Testis (tissue), 3 donors: ENCODE measurements around the gene TNFAIP6. TPM values are rescaled to one million over a fixed set of nuclear protein-coding genes. Genes with fewer than 3 reads are reported as not detected.

Source experiments
- DNase-seq: peaks from one replicate; pipeline ENCODE4 v3.0.0-alpha.2; 2019
- H3K27ac ChIP-seq, 2 donors: fragments of 200-600 bp; sonication (generic); one replicate each; pipeline ENCODE4 v1.5.1; 2019
- H3K27me3 ChIP-seq: fragments of 200-600 bp; sonication (generic); one replicate; pipeline ENCODE4 v1.5.1; 2019
- H3K36me3 ChIP-seq: fragments of 200-600 bp; sonication (generic); one replicate; pipeline ENCODE4 v1.5.1; 2017; ENCODE audit warnings: low read depth; ENCODE audit errors: missing control alignments
- H3K4me1 ChIP-seq: fragments of 200-600 bp; sonication (generic); one replicate; pipeline ENCODE4 v1.5.1; 2019
- H3K4me3 ChIP-seq, 2 donors: fragments of 200-600 bp; sonication (generic); one replicate each; pipeline ENCODE4 v1.5.1; 2017 to 2019
- H3K9me3 ChIP-seq: fragments of 200-600 bp; sonication (generic); one replicate; pipeline ENCODE4 v1.5.1; 2017
- POLR2A ChIP-seq: fragments of 450-650 bp; IDR thresholded peaks from one replicate; pipeline ENCODE4 v1.6.1; 2017; ENCODE audit warnings: antibody characterized with exemption, mild to moderate bottlenecking, moderate library complexity
- WGBS, 2 donors: methylation state at CpG; one replicate each; pipeline ENCODE4 v1.1.5; 2018; 5-methylcytosine and 5-hydroxymethylcytosine counted together
- intact Hi-C: fragments of 100-400 bp; cut with DNase I; formaldehyde crosslinking; loops from one replicate; pipeline ENCODE4 v1.15.1; 2023; ENCODE audit warnings: low total_unique reads
- microRNA-seq, 2 donors: library from miRNA; unstranded; fragments of <30 nt; microRNA quantifications; one replicate each; pipeline ENCODE4, GENCODE V29; 2016; ENCODE audit warnings: borderline number of aligned reads in 2 of 2, borderline replicate concordance in 1 of 2
- polyA plus RNA-seq: library from polyadenylated mRNA; stranded (reverse); fragments of 350-450 nt; fragmentation: Illumina TruSeq; extraction: RNeasy Lipid Tissue Mini Kit (QIAGEN cat#74804); gene quantifications from one replicate; pipeline ENCODE4 v1.2.3, GENCODE V29; 2014; ENCODE audit warnings: low read depth, low replicate concordance; ENCODE audit not compliant: insufficient read depth
- small RNA-seq, 2 donors: library from RNA; depleted of rRNA; stranded (forward); fragments of <200 nt; gene quantifications; one replicate each; pipeline ENCODE3, GENCODE V24; 2016
- total RNA-seq, 2 donors: library from RNA; depleted of rRNA; stranded (reverse); fragments of >200 nt; gene quantifications; one replicate each; pipeline ENCODE4 v1.2.3, GENCODE V29; 2016
- TF ChIP-seq, protein P1 (sequence below), 3 experiments: fragments of 450-650 bp in 2 of 3; fragments of 200-600 bp in 1 of 3; sonication (generic) in 1 of 3; IDR thresholded peaks; one replicate each; pipeline ENCODE4 v1.5.1; 2016 to 2019; ENCODE audit warnings: antibody characterized with exemption in 3 of 3, mild to moderate bottlenecking in 2 of 3, moderate library complexity in 1 of 3

The TNFAIP6 gene
- total and polyA plus RNA-seq, 3 donors from 2014 or later: 3.3 to 26.1 (median 9.4) TPM

DNA sequence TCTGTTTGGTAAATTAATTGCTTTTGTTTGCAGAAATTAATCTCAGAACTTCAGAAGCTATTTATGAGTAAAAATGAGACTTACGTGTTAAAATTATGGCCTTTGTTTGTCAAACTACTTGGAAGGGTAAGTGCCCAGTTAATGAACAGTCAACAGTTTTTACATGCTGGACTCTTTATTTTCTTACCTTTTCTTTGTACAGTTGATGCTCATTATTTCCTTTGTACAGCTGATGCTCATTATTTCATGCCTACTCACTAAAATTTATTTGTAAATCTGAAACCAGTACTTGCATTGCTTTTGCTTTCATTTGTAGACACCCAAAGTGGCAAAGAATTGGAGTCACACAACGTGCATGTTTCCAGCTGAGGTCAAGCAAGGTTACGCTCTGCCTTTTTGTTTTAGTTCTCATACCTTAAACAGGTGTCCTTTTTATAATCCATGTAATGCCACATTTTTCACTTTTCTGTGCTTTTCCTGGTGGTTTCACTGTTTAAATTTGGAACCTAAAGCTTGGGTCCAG, 65.6 kb downstream of the TNFAIP6 start:
- no peaks in the 10 kb centered on the region for H3K36me3 ChIP-seq
- no peak overlapping the region for H3K27ac ChIP-seq
- WGBS, 2 donors: 80 to 86% methylated on average over 3 of the region's 3 CpGs
- no peak overlapping the region for H3K4me3 ChIP-seq
- H3K4me1 ChIP-seq: no peaks in the 10 kb centered on the region
- intact Hi-C loops: no loop called here
- TF ChIP-seq POLR2A: no peak
- TF ChIP-seq, protein P1, sequence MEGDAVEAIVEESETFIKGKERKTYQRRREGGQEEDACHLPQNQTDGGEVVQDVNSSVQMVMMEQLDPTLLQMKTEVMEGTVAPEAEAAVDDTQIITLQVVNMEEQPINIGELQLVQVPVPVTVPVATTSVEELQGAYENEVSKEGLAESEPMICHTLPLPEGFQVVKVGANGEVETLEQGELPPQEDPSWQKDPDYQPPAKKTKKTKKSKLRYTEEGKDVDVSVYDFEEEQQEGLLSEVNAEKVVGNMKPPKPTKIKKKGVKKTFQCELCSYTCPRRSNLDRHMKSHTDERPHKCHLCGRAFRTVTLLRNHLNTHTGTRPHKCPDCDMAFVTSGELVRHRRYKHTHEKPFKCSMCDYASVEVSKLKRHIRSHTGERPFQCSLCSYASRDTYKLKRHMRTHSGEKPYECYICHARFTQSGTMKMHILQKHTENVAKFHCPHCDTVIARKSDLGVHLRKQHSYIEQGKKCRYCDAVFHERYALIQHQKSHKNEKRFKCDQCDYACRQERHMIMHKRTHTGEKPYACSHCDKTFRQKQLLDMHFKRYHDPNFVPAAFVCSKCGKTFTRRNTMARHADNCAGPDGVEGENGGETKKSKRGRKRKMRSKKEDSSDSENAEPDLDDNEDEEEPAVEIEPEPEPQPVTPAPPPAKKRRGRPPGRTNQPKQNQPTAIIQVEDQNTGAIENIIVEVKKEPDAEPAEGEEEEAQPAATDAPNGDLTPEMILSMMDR (IDR thresholded peaks at IDR 0.05): no peak
- no peak for DNase-seq
- H3K9me3 ChIP-seq: no peaks in the 10 kb centered on the region
- H3K27me3 ChIP-seq: no peaks in the 10 kb centered on the region

DNA sequence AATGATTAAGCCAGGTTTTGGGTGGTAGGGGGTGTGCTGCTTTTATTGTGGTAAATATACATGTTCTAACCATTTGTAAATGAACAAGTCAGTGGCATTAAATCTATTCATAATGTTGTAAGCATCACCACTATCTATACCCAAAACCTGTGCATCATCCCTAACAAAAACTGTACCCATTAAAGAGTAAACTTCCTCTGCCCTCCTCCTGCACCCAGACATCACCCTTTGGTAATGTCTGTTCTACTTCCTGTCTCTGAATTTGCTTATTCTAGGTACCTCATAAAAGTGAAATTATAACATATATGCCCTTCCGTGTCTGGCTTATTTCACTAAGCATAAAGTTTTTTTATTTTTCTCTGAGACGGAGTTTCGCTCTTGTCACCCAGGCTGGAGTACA, 66.4 kb downstream of the TNFAIP6 start:
- Histone ChIP-seq H3K27ac (no peak overlapping the region), H3K4me1 (no peaks in the 10 kb centered on the region), H3K36me3 (no peaks in the 10 kb centered on the region), H3K4me3 (no peak overlapping the region), H3K27me3 (no peaks in the 10 kb centered on the region), H3K9me3 (no peaks in the 10 kb centered on the region)
- WGBS, 2 donors: 96% methylated on average over 3 of the region's 3 CpGs
- intact Hi-C loops: no loop called here
- TF ChIP-seq, protein P1 (IDR thresholded peaks at IDR 0.05): no peak
- TF ChIP-seq POLR2A: no peak
- no peak for DNase-seq

Small RNA genes within 50 kb of the gene (microRNA-seq; reads per million reads assigned to microRNA genes)
- 0 reads per million in 2 donors for gene MIR4773-1
- gene MIR4773-2: 0 reads per million in 2 donors

Small RNA genes within 50 kb of the gene (small RNA-seq; reads per million reads assigned to genes)
- gene MIR4773-1: 0 reads per million in 2 donors
- gene RN7SL124P: 0 reads per million in 2 donors

Other genes starting within 250 kb of the TNFAIP6 start
- gene RBM43, start 95.7 kb upstream of the TNFAIP6 start, total RNA-seq: 1 to 10 TPM; 7.1 to 8.6 TPM
- 6.9 TPM for gene RBM43, start 95.7 kb upstream of the TNFAIP6 start, polyA plus RNA-seq
- 10 to 100 TPM in 1 of 2 donors, 1 to 10 TPM in 1; 6.4 to 11.2 TPM for gene NMI, start 67.9 kb upstream of the TNFAIP6 start, total RNA-seq
- gene NMI, start 67.9 kb upstream of the TNFAIP6 start, polyA plus RNA-seq: 8.9 TPM
- 10 to 100 TPM; 66.3 to 81.7 TPM for gene RIF1, start 52.3 kb downstream of the TNFAIP6 start, total RNA-seq
- 10.6 TPM for gene RIF1, start 52.3 kb downstream of the TNFAIP6 start, polyA plus RNA-seq